Lower leg skin (tissue), 4 donors: ENCODE data around the gene ABCA4. TPM values are rescaled to one million over a fixed set of nuclear protein-coding genes. Genes with fewer than 3 reads are reported as not detected.

Experiments used
- DNase-seq, 2 donors: peaks; one replicate each; pipeline ENCODE4 v3.0.0-alpha.2; 2019; ENCODE audit warnings: low spot score in 2 of 2
- H3K4me3 ChIP-seq: fragments of 200-600 bp; sonication (generic); 2 replicates; pipeline ENCODE4 v1.5.1; 2017; ENCODE audit warnings: mild to moderate bottlenecking, low read depth; ENCODE audit not compliant: poor library complexity, severe bottlenecking
- CTCF ChIP-seq, 3 donors: fragments of 450-650 bp; IDR thresholded peaks; one replicate each; pipeline ENCODE4 v1.5.1; 2016; ENCODE audit warnings: antibody characterized with exemption in 3 of 3, mild to moderate bottlenecking in 3 of 3, moderate library complexity in 2 of 3
- POLR2A ChIP-seq, 2 donors: fragments of 450-650 bp; IDR thresholded peaks; one replicate each; pipeline ENCODE4 v1.6.1; 2016 to 2017; ENCODE audit warnings: antibody characterized with exemption in 2 of 2, mild to moderate bottlenecking in 1 of 2, moderate library complexity in 1 of 2
- WGBS, 2 donors: methylation state at CpG; one replicate each; pipeline ENCODE4 v1.1.5; 2018; 5-methylcytosine and 5-hydroxymethylcytosine counted together
- intact Hi-C: fragments of 100-400 bp; cut with DNase I; formaldehyde crosslinking; loops from one replicate; pipeline ENCODE4 v1.15.0; 2023; ENCODE audit warnings: low total_unique reads
- total RNA-seq, 4 donors: library from RNA; depleted of rRNA; stranded (reverse); fragments of >200 nt; gene quantifications; one replicate each; pipeline ENCODE4 v1.1.0, GENCODE V29; 2016

The ABCA4 gene
- total RNA-seq, 4 donors from 2014 or later = 0.46 to 5.3 (median 3.8) TPM

GRCh38 chr1:94031154-94031553 lies 89.8 kb downstream of the ABCA4 start:
- no peak overlapping the region for H3K4me3 ChIP-seq
- no peak for DNase-seq
- WGBS, 2 donors = 88 to 91% methylated on average over 4 of the region's 4 CpGs
- no peak for TF ChIP-seq POLR2A (IDR thresholded peaks at IDR 0.05)
- TF ChIP-seq CTCF (IDR thresholded peaks at IDR 0.05) = no peak
- intact Hi-C loops = no loop called here

GRCh38 chr1:94029130-94029993 lies 91.6 kb downstream of the ABCA4 start:
- TF ChIP-seq CTCF (IDR thresholded peaks at IDR 0.05) (no peak), POLR2A (IDR thresholded peaks at IDR 0.05) (no peak)
- H3K4me3 ChIP-seq = no peak overlapping the region
- WGBS, 2 donors = 76 to 91% methylated on average over 4 to 6 of the region's 6 CpGs
- no peak for DNase-seq
- intact Hi-C loops = no loop called here

DNA sequence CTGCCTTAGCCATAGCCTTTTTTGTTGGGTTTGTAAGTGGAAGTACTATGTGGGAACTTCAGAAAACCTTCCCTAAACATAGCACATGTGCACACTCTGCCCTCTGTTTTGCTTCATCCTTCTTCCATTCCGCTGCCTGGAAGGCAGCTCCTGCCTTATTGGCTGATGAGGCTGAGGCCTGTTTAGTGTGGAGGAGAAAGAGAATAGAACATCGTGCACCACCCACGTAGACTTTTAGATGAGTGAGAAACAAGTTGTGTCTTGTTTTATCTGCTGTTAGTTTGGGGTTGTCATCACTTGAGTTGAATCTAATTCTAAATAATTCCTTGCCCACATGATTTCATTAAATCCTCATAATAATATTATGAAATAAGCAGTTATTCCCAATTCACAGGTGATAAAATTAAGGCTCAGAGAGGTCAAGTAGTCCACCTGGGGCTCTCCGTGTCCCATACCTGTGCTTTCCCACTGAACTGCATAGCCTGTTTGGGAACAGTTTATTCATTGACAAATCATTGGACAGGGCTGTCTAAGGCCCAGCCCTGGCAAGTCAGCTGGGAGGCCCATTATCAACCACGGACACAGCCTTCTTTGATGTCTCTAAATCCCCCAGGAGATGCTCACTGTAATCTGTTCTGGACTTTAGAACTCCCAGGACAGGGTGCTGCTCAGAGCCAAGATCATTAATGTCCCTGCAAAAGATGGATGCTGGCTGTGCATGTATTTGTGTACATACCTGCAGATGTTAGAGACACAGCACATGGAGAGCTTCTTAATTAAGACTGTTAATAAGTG lies 93.0 kb downstream of the ABCA4 start:
- H3K4me3 ChIP-seq = no peak overlapping the region
- TF ChIP-seq POLR2A (IDR thresholded peaks at IDR 0.05) (no peak), CTCF (IDR thresholded peaks at IDR 0.05) (no peak)
- intact Hi-C loops = no loop called here
- DNase-seq = no peak
- WGBS, 2 donors = 54 to 68% methylated on average over 5 of the region's 5 CpGs

- 90 to 91% methylated on average over 10 of the region's 10 CpGs for WGBS, 2 donors
- intact Hi-C loops = no loop called here
- no peak overlapping the region for H3K4me3 ChIP-seq
- TF ChIP-seq POLR2A (IDR thresholded peaks at IDR 0.05) = no peak
- TF ChIP-seq CTCF (IDR thresholded peaks at IDR 0.05) = no peak
- DNase-seq = no peak
Observed at GRCh38 chr1:94026619-94027380, 94.1 kb downstream of the ABCA4 start.

DNA sequence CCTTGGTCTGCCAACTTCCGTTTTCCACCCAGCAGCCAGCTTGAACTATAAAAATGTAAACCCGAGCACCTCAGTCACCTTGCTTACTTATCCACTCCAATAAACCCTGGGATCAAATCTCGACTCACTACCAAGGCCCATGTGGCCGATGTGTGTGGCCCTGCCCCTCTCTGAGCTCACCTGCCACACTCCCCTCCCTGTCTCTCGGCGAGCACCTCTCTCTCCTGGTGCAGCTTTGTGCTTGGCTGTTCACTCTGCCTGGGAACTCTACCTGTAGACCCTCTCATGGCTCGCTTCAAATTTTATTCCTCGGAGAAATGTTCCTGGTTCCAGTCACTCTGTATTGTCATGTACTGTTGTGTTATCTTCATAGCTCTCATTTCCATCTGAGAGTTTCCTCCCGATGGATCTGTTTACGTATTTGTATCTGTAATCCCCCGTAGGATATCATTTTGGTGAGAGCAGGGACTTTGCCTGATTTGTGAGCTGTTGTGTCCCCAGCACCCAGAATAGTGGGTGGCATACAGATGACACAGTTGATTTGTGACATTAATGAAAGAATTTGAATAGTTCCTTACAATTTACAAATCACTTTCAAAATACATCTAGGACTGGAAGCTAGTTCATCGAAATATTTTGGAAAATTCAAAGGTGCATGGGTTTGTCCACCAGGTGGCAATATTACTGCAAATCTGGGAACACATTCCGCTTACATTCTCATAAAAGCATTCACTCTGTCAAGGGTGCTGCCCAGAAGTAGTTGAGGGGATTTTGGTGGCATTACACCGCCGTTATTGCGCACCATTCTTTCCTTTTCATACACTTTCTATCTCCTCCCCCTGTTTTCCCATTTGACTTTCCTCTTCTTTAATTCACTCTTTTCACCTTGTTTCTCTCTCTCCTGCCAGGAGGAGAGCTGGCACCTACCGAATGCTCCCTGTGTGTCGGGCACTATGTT lies 95.3 kb downstream of the ABCA4 start:
- intact Hi-C loops = no loop called here
- WGBS, 2 donors = 56 to 57% methylated on average over 18 of the region's 18 CpGs
- no peak overlapping the region for H3K4me3 ChIP-seq
- TF ChIP-seq POLR2A (IDR thresholded peaks at IDR 0.05) (no peak), CTCF (IDR thresholded peaks at IDR 0.05) (peak in 1 of 3 donors; percentile 58)
- no peak for DNase-seq
